ENCODE data around the gene FBXO31.

FBXO31 gene

DNA sequence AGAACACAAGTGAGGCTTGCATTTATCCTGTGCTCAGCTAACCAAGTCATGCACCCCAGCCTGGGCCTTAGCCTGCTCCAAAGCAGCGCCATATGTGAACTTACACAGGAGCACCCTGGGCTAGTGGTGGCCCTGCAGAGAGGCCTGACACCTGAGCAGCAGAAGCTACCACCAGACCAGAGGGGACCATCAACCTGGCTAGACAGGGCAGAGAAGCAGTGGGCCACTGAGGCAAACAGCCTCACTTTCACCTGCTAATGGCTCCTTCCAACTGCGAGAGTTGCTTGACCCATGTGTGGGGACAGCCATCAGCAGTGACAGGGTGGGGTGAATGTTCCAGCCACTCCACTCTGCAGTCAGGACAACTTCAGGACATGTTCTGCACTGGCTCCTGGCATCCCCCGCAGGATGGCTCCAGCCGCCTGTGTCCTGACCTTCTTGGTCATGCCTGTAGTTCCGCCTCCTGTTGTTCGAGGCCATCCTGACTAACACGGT is 63.5 kb downstream of the FBXO31 start:
- no peak overlapping the region for H3K4me2 ChIP-seq (ENCODE audit: low read length)
- H2AFZ ChIP-seq = no peak overlapping the region
- H3K9ac ChIP-seq = no peak overlapping the region
- no peaks in the 10 kb centered on the region for H3K36me3 ChIP-seq (ENCODE audit: control insufficient read depth, insufficient read depth, low read length)
- TF ChIP-seq, protein P1, sequence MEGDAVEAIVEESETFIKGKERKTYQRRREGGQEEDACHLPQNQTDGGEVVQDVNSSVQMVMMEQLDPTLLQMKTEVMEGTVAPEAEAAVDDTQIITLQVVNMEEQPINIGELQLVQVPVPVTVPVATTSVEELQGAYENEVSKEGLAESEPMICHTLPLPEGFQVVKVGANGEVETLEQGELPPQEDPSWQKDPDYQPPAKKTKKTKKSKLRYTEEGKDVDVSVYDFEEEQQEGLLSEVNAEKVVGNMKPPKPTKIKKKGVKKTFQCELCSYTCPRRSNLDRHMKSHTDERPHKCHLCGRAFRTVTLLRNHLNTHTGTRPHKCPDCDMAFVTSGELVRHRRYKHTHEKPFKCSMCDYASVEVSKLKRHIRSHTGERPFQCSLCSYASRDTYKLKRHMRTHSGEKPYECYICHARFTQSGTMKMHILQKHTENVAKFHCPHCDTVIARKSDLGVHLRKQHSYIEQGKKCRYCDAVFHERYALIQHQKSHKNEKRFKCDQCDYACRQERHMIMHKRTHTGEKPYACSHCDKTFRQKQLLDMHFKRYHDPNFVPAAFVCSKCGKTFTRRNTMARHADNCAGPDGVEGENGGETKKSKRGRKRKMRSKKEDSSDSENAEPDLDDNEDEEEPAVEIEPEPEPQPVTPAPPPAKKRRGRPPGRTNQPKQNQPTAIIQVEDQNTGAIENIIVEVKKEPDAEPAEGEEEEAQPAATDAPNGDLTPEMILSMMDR (IDR thresholded peaks at IDR 0.05) = no peak
- no peak overlapping the region for H3K27ac ChIP-seq
- peaks cover 10% of the 10 kb centered on the region for H3K4me1 ChIP-seq
- peaks cover 11% of the 10 kb centered on the region for H3K79me2 ChIP-seq
- no peaks in the 10 kb centered on the region for H3K9me3 ChIP-seq (ENCODE audit: control insufficient read depth, low read length)
- H3K4me3 ChIP-seq (ENCODE audit: low read depth, low read length) = no peak overlapping the region
- H3K27me3 ChIP-seq (ENCODE audit: control insufficient read depth, insufficient read depth, low read length) = no peaks in the 10 kb centered on the region

DNA sequence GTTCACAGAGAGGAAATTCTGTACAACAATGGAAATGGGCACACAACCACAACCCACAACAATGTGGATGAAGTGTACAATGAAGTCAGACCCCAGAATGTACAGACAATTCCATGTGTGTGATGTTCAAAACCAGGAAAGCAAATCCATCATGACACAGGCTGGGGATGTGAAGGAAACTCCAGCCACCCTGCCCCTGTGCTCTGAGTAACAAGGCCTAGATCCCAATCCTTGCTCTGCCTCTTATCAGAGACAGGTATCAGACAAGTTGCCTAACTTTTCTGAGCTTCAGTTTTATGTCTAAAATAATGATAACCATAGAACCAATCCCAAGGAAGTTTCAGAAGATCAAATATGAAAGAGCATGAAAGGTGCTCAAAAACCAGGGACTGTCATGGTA is 64.6 kb downstream of the FBXO31 start:
- H3K79me2 ChIP-seq = peaks cover 7% of the 10 kb centered on the region
- H3K9me3 ChIP-seq (ENCODE audit: control insufficient read depth, low read length) = no peaks in the 10 kb centered on the region
- no peak overlapping the region for H3K27ac ChIP-seq
- no peaks in the 10 kb centered on the region for H3K36me3 ChIP-seq (ENCODE audit: control insufficient read depth, insufficient read depth, low read length)
- no peak overlapping the region for H3K4me2 ChIP-seq (ENCODE audit: low read length)
- TF ChIP-seq, protein P1 (IDR thresholded peaks at IDR 0.05) = no peak
- no peak overlapping the region for H3K4me3 ChIP-seq (ENCODE audit: low read depth, low read length)
- no peak overlapping the region for H2AFZ ChIP-seq
- peaks cover 10% of the 10 kb centered on the region for H3K4me1 ChIP-seq
- H3K27me3 ChIP-seq (ENCODE audit: control insufficient read depth, insufficient read depth, low read length) = no peaks in the 10 kb centered on the region
- H3K9ac ChIP-seq = no peak overlapping the region

DNA sequence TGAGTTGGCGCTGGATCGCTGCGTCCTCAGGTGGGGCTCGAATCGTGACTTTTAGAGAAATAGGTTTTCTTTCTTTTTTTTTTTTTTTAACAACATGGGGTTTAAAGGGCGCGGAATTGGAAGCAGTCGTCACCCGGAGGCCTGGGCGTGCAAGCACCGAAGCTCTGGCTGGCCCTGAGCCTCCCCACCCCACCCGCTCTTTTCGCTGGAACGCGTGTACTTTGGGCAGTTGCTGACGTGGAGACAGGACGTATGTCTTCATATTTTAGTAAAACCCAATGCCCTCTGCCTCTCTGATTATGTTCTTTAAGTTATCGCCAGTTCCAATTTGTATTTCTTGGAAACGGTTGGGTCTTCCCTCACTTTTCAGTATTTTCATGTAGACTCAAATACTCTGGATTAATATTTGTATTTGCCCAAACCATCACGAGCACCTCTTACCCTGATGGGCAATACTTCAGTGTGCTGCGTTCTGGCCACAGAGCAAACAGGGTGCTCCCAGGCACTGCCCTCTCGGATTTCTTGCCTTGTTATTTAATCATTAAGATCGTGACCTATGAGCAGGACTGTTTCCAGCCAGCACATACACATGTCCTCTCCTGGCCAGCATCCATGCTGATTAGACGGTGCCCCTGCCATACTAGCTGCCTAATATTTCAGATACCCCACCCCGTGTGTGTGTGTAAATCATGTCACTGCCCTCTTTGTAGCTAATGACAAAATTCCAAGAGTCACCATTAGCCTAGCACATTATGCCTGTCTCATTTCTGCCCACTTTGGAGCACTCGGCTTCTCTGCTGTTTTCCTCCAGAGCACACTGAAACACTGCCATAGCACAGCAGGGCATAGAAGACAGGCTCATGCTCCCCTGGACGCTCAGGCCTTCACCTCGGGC is 65.6 kb downstream of the FBXO31 start:
- Histone ChIP-seq H3K4me2 (ENCODE audit: low read length) (peak overlapping the region; percentile 86), H3K4me1 (peaks cover 10% of the 10 kb centered on the region), H3K27me3 (ENCODE audit: control insufficient read depth, insufficient read depth, low read length) (no peaks in the 10 kb centered on the region), H3K36me3 (ENCODE audit: control insufficient read depth, insufficient read depth, low read length) (no peaks in the 10 kb centered on the region), H3K4me3 (ENCODE audit: low read depth, low read length) (peak overlapping the region; percentile 96), H3K27ac (peak overlapping the region; percentile 86), H3K79me2 (no peaks in the 10 kb centered on the region), H3K9me3 (ENCODE audit: control insufficient read depth, low read length) (no peaks in the 10 kb centered on the region), H3K9ac (peak overlapping the region; percentile 77), H2AFZ (peak overlapping the region; percentile 98)
- TF ChIP-seq, protein P1 (IDR thresholded peaks at IDR 0.05) = no peak

DNA sequence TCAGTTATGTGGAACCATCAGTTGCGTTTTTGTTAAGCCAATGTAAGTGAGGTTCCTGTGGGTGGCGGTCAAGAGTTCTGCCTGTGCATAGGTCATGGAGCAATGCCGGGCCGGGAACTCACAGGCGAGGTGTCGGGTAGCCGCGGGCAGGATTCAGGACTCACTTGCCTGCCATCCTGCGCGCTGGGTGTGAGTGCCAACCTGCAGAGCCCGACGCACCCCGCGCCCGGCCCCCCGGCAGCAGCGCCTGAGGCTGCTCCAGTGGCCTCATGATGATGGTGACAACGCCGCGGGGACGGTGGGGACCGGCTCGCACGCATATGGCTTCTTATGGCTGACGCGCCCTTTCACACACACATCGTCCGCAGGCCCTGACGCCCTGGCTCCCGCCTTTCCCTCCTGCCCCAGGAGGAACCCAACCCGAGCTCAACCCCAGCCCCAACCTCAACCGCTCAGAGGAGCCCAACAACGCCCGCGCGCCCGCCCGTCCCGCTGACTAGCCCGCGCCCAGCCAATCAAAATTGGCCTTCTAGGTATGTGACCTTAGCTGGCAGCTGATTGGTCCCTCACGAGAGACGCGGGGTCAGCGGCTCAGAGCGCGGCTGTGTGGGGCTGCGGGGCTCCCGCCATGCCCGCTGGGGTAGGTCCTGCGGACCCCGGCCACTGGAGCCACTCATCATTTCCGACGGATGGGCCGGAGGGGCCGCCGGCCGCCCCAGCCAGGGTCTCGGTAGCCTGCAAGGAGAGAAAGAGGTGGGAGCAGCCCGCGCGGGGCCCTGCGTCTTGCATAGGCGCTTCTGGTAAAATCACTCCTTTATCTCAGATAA is 66.4 kb downstream of the FBXO31 start, which contains the start of gene C16orf95:
TSS of gene C16orf95 (minus strand) at position 470 of the 827 bp plus-strand sequence. CDS start at position 320, 150 bp downstream.
- Histone ChIP-seq H3K9ac (peak within 1 kb of the TSS; percentile 77), H3K27me3 (ENCODE audit: control insufficient read depth, insufficient read depth, low read length) (no peaks in the 10 kb centered on the region), H3K27ac (peak within 1 kb of the TSS; percentile 86), H3K4me1 (peaks cover 10% of the 10 kb centered on the region), H3K9me3 (ENCODE audit: control insufficient read depth, low read length) (no peaks in the 10 kb centered on the region), H3K4me3 (ENCODE audit: low read depth, low read length) (peak within 1 kb of the TSS; percentile 96), H2AFZ (peak within 1 kb of the TSS; percentile 98), H3K79me2 (no peaks in the 10 kb centered on the region), H3K4me2 (ENCODE audit: low read length) (peak within 1 kb of the TSS; percentile 86), H3K36me3 (ENCODE audit: control insufficient read depth, insufficient read depth, low read length) (no peaks in the 10 kb centered on the region)
- TF ChIP-seq, protein P1 (IDR thresholded peaks at IDR 0.05) = peak; percentile 65
